Endothelial cell of umbilical vein (primary cell): ENCODE measurements around the gene TYRO3. TPM values are rescaled to one million over a fixed set of nuclear protein-coding genes. Genes with fewer than 3 reads are reported as not detected.
A peak's percentile ranks its signal among the peaks of the same experiment; 100 is the strongest.

Experiments used
- BruUV-seq: library from RNA; stranded (reverse); fragments of 400-500 nt; replicated peaks from 2 replicates; lab custom pipeline; 2021; lab: Mats Ljungman, UMichigan
- CTCF ChIA-PET: fragments of 300-600, 350-600 bp; sonication (Branson Sonifier 250); formaldehyde crosslinking; loops from one replicate; lab custom pipeline; 2021; ENCODE audit warnings: antibody characterized with exemption, inconsistent platforms; lab: Charles Lee
- POLR2A ChIA-PET: fragments of 300-600, 350-600 bp; sonication (Branson Sonifier 250); formaldehyde crosslinking; loops from one replicate; lab custom pipeline; 2021; ENCODE audit warnings: antibody characterized with exemption, inconsistent platforms; lab: Charles Lee
- DNase-seq: peaks from one replicate; pipeline ENCODE4 v3.0.0-alpha.2; 2011; ENCODE audit warnings: low read depth, low spot score
- FAIRE-seq: peaks from 2 replicates; lab custom pipeline; 2011; peaks lifted over from hg19 to GRCh38; lab: Jason Lieb, UNC
- H2AFZ ChIP-seq: 2 replicates; pipeline ENCODE4 v1.6.0; 2012; ENCODE audit warnings: low read depth, low read length, control low read depth, inconsistent platforms
- H3K27ac ChIP-seq: 2 replicates; pipeline ENCODE4 v1.5.1; 2011; ENCODE audit warnings: low read depth, mild to moderate bottlenecking, control low read depth, low read length, moderate library complexity; ENCODE audit not compliant: insufficient read depth
- H3K27me3 ChIP-seq, 2 experiments: 2 replicates each; pipeline versions ENCODE4 v1.6.0 to v1.6.1; 2011; ENCODE audit warnings: low read length in 2 of 2, mixed read lengths in 1 of 2; ENCODE audit not compliant: control insufficient read depth in 2 of 2, insufficient read depth in 2 of 2
- H3K36me3 ChIP-seq, 2 experiments: 2 replicates in 1 of 2; 3 replicates in 1 of 2; pipeline ENCODE4 v1.5.1; 2011; ENCODE audit warnings: low read length in 2 of 2, mild to moderate bottlenecking in 1 of 2, moderate library complexity in 1 of 2; ENCODE audit not compliant: control insufficient read depth in 2 of 2, insufficient read depth in 2 of 2; ENCODE audit errors: extremely low read depth in 1 of 2
- H3K4me1 ChIP-seq: 3 replicates; pipeline ENCODE4 v1.5.1; 2011; ENCODE audit warnings: mild to moderate bottlenecking, low read length; ENCODE audit not compliant: control insufficient read depth, insufficient read depth; ENCODE audit errors: extremely low read depth
- H3K4me2 ChIP-seq: 2 replicates; pipeline ENCODE4 v1.6.1; 2011; ENCODE audit warnings: low read length, control low read depth, mixed read lengths; ENCODE audit not compliant: insufficient read depth
- H3K4me3 ChIP-seq, 3 experiments: fragments of 200-600 bp in 1 of 3; sonication (generic), shearing (Covaris generic) in 1 of 3; replicated peaks in 1 of 3; 2 replicates each; pipeline ENCODE4 v1.5.1; 2011 to 2016; ENCODE audit warnings: control low read depth in 3 of 3, low read length in 3 of 3, mild to moderate bottlenecking in 2 of 3, inconsistent platforms in 1 of 3, low read depth in 1 of 3, moderate library complexity in 1 of 3; ENCODE audit not compliant: insufficient read depth in 1 of 3
- H3K79me2 ChIP-seq: 2 replicates; pipeline ENCODE4 v1.6.0; 2012; ENCODE audit warnings: low read length, inconsistent platforms; ENCODE audit not compliant: control insufficient read depth, insufficient read depth
- H3K9ac ChIP-seq: replicated peaks from 2 replicates; pipeline ENCODE3; 2011; ENCODE audit warnings: low read length, control low read depth; ENCODE audit not compliant: insufficient read depth; ENCODE audit errors: extremely low read depth
- H3K9me1 ChIP-seq: replicated peaks from 3 replicates; pipeline ENCODE4 v1.6.0; 2011; ENCODE audit warnings: mild to moderate bottlenecking, low read length; ENCODE audit not compliant: control insufficient read depth, insufficient read depth; ENCODE audit errors: extremely low read depth
- H3K9me3 ChIP-seq: replicated peaks from 2 replicates; pipeline ENCODE4 v1.5.1; 2012; ENCODE audit warnings: low read length, inconsistent platforms; ENCODE audit not compliant: control insufficient read depth, insufficient read depth
- H4K20me1 ChIP-seq: replicated peaks from 2 replicates; pipeline ENCODE3; 2011; ENCODE audit warnings: mild to moderate bottlenecking, low read length; ENCODE audit not compliant: control insufficient read depth, insufficient read depth; ENCODE audit errors: extremely low read depth
- EZH2 ChIP-seq: IDR thresholded peaks from 2 replicates; pipeline ENCODE4 v1.6.1; 2012; ENCODE audit warnings: borderline replicate concordance, low read depth, mild to moderate bottlenecking, moderate library complexity, low read length, inconsistent platforms; ENCODE audit not compliant: severe bottlenecking
- JUN ChIP-seq: IDR thresholded peaks from 2 replicates; pipeline ENCODE4 v1.6.1; 2011; ENCODE audit warnings: borderline replicate concordance, low read depth; ENCODE audit not compliant: insufficient read length, insufficient read depth
- MAX ChIP-seq: IDR thresholded peaks from 2 replicates; pipeline ENCODE4 v1.6.1; 2011; ENCODE audit not compliant: insufficient read depth, insufficient read length
- MYC ChIP-seq: IDR thresholded peaks from one replicate; pipeline ENCODE4 v1.6.1; 2011; ENCODE audit warnings: mild to moderate bottlenecking, low read depth, low read length
- POLR2AphosphoS5 ChIP-seq: IDR thresholded peaks from 2 replicates; pipeline ENCODE4 v1.6.1; 2012; ENCODE audit warnings: low read depth, mild to moderate bottlenecking, control low read depth, low read length, moderate library complexity; ENCODE audit not compliant: insufficient read depth
- dilution Hi-C: fragments of 300-500 bp; cut with MboI; formaldehyde crosslinking; loops from one replicate; pipeline ENCODE4 v1.15.0; 2019; ENCODE audit warnings: low sequenced_read_pairs; ENCODE audit not compliant: extremely low pct_ligation_motif_present
- intact Hi-C: fragments of 100-400 bp; cut with micrococcal nuclease; formaldehyde crosslinking; loops from one replicate; pipeline ENCODE4 v1.10.0; 2022
- polyA plus RNA-seq, 4 experiments: library from polyadenylated mRNA; depleted of rRNA in 3 of 4; stranded (reverse) in 3 of 4; unstranded in 1 of 4; fragments of >200 nt; gene quantifications; 2 replicates each; pipeline versions ENCODE4 v1.2.1 to v1.2.3, GENCODE V29; 2011 to 2012; ENCODE audit warnings: missing spikeins in 1 of 4
- total RNA-seq: library from RNA; stranded (reverse); gene quantifications from 2 replicates; pipeline ENCODE4 v1.2.3, GENCODE V29; 2021
- TF ChIP-seq, protein P1 (sequence below), 2 donors: IDR thresholded peaks; 1 replicate in 1 of 2; 2 replicates in 1 of 2; pipeline ENCODE4 v1.5.1; 2011; ENCODE audit warnings: low read length in 2 of 2, mild to moderate bottlenecking in 2 of 2, moderate library complexity in 2 of 2, control low read depth in 1 of 2, inconsistent platforms in 1 of 2, low read depth in 1 of 2; ENCODE audit not compliant: insufficient read depth in 1 of 2; ENCODE audit errors: extremely low read depth in 1 of 2

The TYRO3 gene
- total and polyA plus RNA-seq, 2 donors (not counting 3 experiments of a cell fraction or from before 2014, with no cell fraction given): 14.1 to 14.5 TPM

- Histone ChIP-seq H3K4me2 (peak overlapping the region; percentile 74), H3K36me3 (peaks cover 0 to 2% of the 10 kb centered on the region in 2 experiments), H4K20me1 (no peaks in the 10 kb centered on the region), H2AFZ (peak overlapping the region; percentile 70), H3K9ac (peak overlapping the region; percentile 57), H3K79me2 (no peaks in the 10 kb centered on the region), H3K27ac (no peak overlapping the region), H3K9me3 (no peaks in the 10 kb centered on the region), H3K4me3 (peak overlapping the region; percentile 43 to 67 (median 47)), H3K4me1 (peaks cover 21% of the 10 kb centered on the region), H3K27me3 (no peaks in the 10 kb centered on the region), H3K9me1 (no peaks in the 10 kb centered on the region)
- DNase-seq (no peak), FAIRE-seq (peak; percentile 12)
- BruUV-seq: no TSS peak
- TF ChIP-seq, protein P1, sequence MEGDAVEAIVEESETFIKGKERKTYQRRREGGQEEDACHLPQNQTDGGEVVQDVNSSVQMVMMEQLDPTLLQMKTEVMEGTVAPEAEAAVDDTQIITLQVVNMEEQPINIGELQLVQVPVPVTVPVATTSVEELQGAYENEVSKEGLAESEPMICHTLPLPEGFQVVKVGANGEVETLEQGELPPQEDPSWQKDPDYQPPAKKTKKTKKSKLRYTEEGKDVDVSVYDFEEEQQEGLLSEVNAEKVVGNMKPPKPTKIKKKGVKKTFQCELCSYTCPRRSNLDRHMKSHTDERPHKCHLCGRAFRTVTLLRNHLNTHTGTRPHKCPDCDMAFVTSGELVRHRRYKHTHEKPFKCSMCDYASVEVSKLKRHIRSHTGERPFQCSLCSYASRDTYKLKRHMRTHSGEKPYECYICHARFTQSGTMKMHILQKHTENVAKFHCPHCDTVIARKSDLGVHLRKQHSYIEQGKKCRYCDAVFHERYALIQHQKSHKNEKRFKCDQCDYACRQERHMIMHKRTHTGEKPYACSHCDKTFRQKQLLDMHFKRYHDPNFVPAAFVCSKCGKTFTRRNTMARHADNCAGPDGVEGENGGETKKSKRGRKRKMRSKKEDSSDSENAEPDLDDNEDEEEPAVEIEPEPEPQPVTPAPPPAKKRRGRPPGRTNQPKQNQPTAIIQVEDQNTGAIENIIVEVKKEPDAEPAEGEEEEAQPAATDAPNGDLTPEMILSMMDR (IDR thresholded peaks at IDR 0.05; ENCODE audit: extremely low read depth in 1 of 2, insufficient read depth in 1 of 2, low read depth in 1 of 2, low read length in 2 of 2): no peak
- TF ChIP-seq MYC: no peak
- no peak for TF ChIP-seq POLR2AphosphoS5
- TF ChIP-seq MAX: no peak
- TF ChIP-seq EZH2: no peak
- no peak for TF ChIP-seq JUN
- ChIA-PET POLR2A (no interaction called here), CTCF (interaction anchor here (1.9 kb wide), 1 partner anchor 26 kb away, joined by 5 read pairs; no protein-coding TSS in a partner anchor)
- intact Hi-C loops (loop anchor here (5.0 kb wide), 2 partner anchors 92 to 103 kb away; partner anchors contain the start of gene MGA), dilution Hi-C loops (no loop called here)
Measured at GRCh38 chr15:41559239-41559782, 299 bp downstream of the TYRO3 start.
